ENCODE results near the gene CD200R1.

The CD200R1 gene

GRCh38 chr3:112884678-112885290 lies 90.1 kb downstream of the CD200R1 start:
- no peak for DNase-seq

- DNase-seq = no peak
Observed at GRCh38 chr3:112881891-112882290, 93.0 kb downstream of the CD200R1 start.

- DNase-seq = no peak
Observed at GRCh38 chr3:112875561-112875960, 99.3 kb downstream of the CD200R1 start.

- no peak for DNase-seq
Observed at GRCh38 chr3:112874725-112875124, 100.2 kb downstream of the CD200R1 start.

- no peak for DNase-seq
Observed at GRCh38 chr3:112873632-112874031, 101.3 kb downstream of the CD200R1 start.

GRCh38 chr3:112871735-112872134 lies 103.2 kb downstream of the CD200R1 start:
- DNase-seq = no peak
